ENCODE results near the gene ALDH1A3.
"Not testable (repeated sequence)": the region's sequence is repeated elsewhere in the genome, so short reads cannot be mapped to it uniquely, and the experiment has no call there.

- TF ChIP-seq YY1 (IDR thresholded peaks at IDR 0.05; ENCODE audit: insufficient read depth, insufficient read length); SUZ12 (IDR thresholded peaks at IDR 0.05; ENCODE audit: extremely low read depth, insufficient read depth, insufficient read length); ZNF274 (IDR thresholded peaks at IDR 0.05; ENCODE audit: low read depth, low read length): not testable (repeated sequence)
These were observed 28.1 kb upstream of the ALDH1A3 start for GRCh38 chr15:100851428-100852015.

Measured in NT2/D1 (cell line).